GM21737 (cell line): ENCODE data around the gene SEMG1.

Source experiments
- ATAC-seq: cut with Tn5 transposase; IDR thresholded peaks from one replicate; pipeline ENCODE4 v1.9.1; 2021; ENCODE audit warnings: mild to moderate bottlenecking, moderate library complexity; ENCODE audit not compliant: unreplicated experiment

Gene SEMG1

GRCh38 chr20:45218636-45219035, 11.8 kb downstream of the SEMG1 start:
- ATAC-seq, result no peak

- ATAC-seq, result no peak
These were observed 14.2 kb downstream of the SEMG1 start, which contains the start of gene SEMG2 for GRCh38 chr20:45221076-45221475. TSS of gene SEMG2 (plus strand) at chr20:45221373. CDS start at chr20:45221390, 17 bp downstream.

- no peak for ATAC-seq
These were observed 16.3 kb downstream of the SEMG1 start for GRCh38 chr20:45223136-45223535.

- no peak for ATAC-seq
These were observed 19.5 kb downstream of the SEMG1 start for GRCh38 chr20:45226287-45226686.

- no peak for ATAC-seq
These were observed 22.6 kb downstream of the SEMG1 start for GRCh38 chr20:45229264-45230056.

GRCh38 chr20:45230631-45231030, 23.8 kb downstream of the SEMG1 start:
- no peak for ATAC-seq

- ATAC-seq, result no peak
These were observed 29.2 kb downstream of the SEMG1 start for GRCh38 chr20:45235995-45236394.

GRCh38 chr20:45238139-45238538, 31.3 kb downstream of the SEMG1 start:
- no peak for ATAC-seq

- no peak for ATAC-seq
These were observed 39.3 kb downstream of the SEMG1 start for GRCh38 chr20:45246109-45246508.

- ATAC-seq, result no peak
These were observed 41.0 kb downstream of the SEMG1 start for GRCh38 chr20:45247865-45248264.

GRCh38 chr20:45248609-45249008, 41.8 kb downstream of the SEMG1 start:
- ATAC-seq, result no peak

- ATAC-seq, result no peak
These were observed 45.2 kb downstream of the SEMG1 start for GRCh38 chr20:45251884-45252560.

- no peak for ATAC-seq
These were observed 46.4 kb downstream of the SEMG1 start for GRCh38 chr20:45253261-45253660.

GRCh38 chr20:45254383-45255262, 47.8 kb downstream of the SEMG1 start, which contains the start of gene SLPI:
TSS of gene SLPI (minus strand) at chr20:45254564. CDS start at chr20:45254543, 21 bp downstream.
- no peak for ATAC-seq

GRCh38 chr20:45257161-45257560, 50.3 kb downstream of the SEMG1 start:
- ATAC-seq, result no peak

- no peak for ATAC-seq
These were observed 50.9 kb downstream of the SEMG1 start for GRCh38 chr20:45257711-45258110.

GRCh38 chr20:45258259-45258658, 51.4 kb downstream of the SEMG1 start:
- ATAC-seq, result no peak

GRCh38 chr20:45258664-45259063, 51.8 kb downstream of the SEMG1 start:
- no peak for ATAC-seq
